Measurements from ENCODE around the gene CP. TPM values are rescaled to one million over a fixed set of nuclear protein-coding genes. Genes with fewer than 3 reads are reported as not detected.

The CP gene
- total RNA-seq, 6 donors from 2014 or later, result 3.9 to 87.3 (median 18.9) TPM

GRCh38 chr3:149174901-149175300 is 46.7 kb downstream of the CP start:
- DNase-seq (no peak), ATAC-seq (ENCODE audit: low FRiP score in 2 of 2) (no peak)
- Histone ChIP-seq H3K4me1 (peaks cover 0 to 7% (median 3%) of the 10 kb centered on the region in 4 donors), H3K4me3 (no peak overlapping the region), H3K27me3 (no peaks in the 10 kb centered on the region), H3K27ac (no peak overlapping the region), H3K36me3 (peaks cover 0 to 53% (median 3%) of the 10 kb centered on the region in 4 donors), H3K9me3 (no peaks in the 10 kb centered on the region)
- TF ChIP-seq POLR2A (IDR thresholded peaks at IDR 0.05), result no peak
- no peak for TF ChIP-seq POLR2AphosphoS5 (IDR thresholded peaks at IDR 0.05)
- TF ChIP-seq EP300 (IDR thresholded peaks at IDR 0.05), result no peak
- TF ChIP-seq CTCF (IDR thresholded peaks at IDR 0.05), result no peak
- WGBS, 2 donors, result 88 to 90% methylated on average over 3 of the region's 3 CpGs

GRCh38 chr3:149170672-149171071 is 51.0 kb downstream of the CP start:
- ATAC-seq (ENCODE audit: low FRiP score in 2 of 2) (no peak), DNase-seq (no peak)
- no peaks in the 10 kb centered on the region for H3K9me3 ChIP-seq
- H3K27ac ChIP-seq, result no peak overlapping the region
- no peak overlapping the region for H3K4me3 ChIP-seq
- H3K36me3 ChIP-seq, result peaks cover 2 to 88% (median 14%) of the 10 kb centered on the region in 4 donors
- H3K27me3 ChIP-seq, result no peaks in the 10 kb centered on the region
- TF ChIP-seq POLR2A (IDR thresholded peaks at IDR 0.05) (no peak), EP300 (IDR thresholded peaks at IDR 0.05) (no peak), POLR2AphosphoS5 (IDR thresholded peaks at IDR 0.05) (no peak), CTCF (IDR thresholded peaks at IDR 0.05) (no peak)
- no peaks in the 10 kb centered on the region for H3K4me1 ChIP-seq
- 97% methylated on average over 7 of the region's 7 CpGs for WGBS, 2 donors

- WGBS, 2 donors, result 94% methylated on average over 2 of the region's 2 CpGs
- no peak overlapping the region for H3K4me3 ChIP-seq
- DNase-seq, result no peak
- peaks cover 2 to 90% (median 22%) of the 10 kb centered on the region in 4 donors for H3K36me3 ChIP-seq
- no peak for ATAC-seq (ENCODE audit: low FRiP score in 2 of 2)
- H3K27me3 ChIP-seq, result no peaks in the 10 kb centered on the region
- no peaks in the 10 kb centered on the region for H3K9me3 ChIP-seq
- no peak overlapping the region for H3K27ac ChIP-seq
- no peaks in the 10 kb centered on the region for H3K4me1 ChIP-seq
- TF ChIP-seq POLR2A (IDR thresholded peaks at IDR 0.05) (no peak), POLR2AphosphoS5 (IDR thresholded peaks at IDR 0.05) (no peak), CTCF (IDR thresholded peaks at IDR 0.05) (no peak), EP300 (IDR thresholded peaks at IDR 0.05) (no peak)
Measured at GRCh38 chr3:149167898-149168297, 53.7 kb downstream of the CP start.

- Histone ChIP-seq H3K4me3 (no peak overlapping the region), H3K27me3 (no peaks in the 10 kb centered on the region), H3K4me1 (no peaks in the 10 kb centered on the region), H3K36me3 (peaks cover 2 to 91% (median 28%) of the 10 kb centered on the region in 4 donors), H3K27ac (no peak overlapping the region), H3K9me3 (no peaks in the 10 kb centered on the region)
- 45 to 50% methylated on average over 1 of the region's 1 CpG for WGBS, 2 donors
- TF ChIP-seq EP300 (IDR thresholded peaks at IDR 0.05) (no peak), POLR2A (IDR thresholded peaks at IDR 0.05) (no peak), CTCF (IDR thresholded peaks at IDR 0.05) (no peak), POLR2AphosphoS5 (IDR thresholded peaks at IDR 0.05) (no peak)
- DNase-seq, result no peak
- no peak for ATAC-seq (ENCODE audit: low FRiP score in 2 of 2)
Measured at GRCh38 chr3:149163066-149163465, 58.6 kb downstream of the CP start.

- Histone ChIP-seq H3K4me3 (no peak overlapping the region), H3K27me3 (no peaks in the 10 kb centered on the region), H3K27ac (no peak overlapping the region), H3K4me1 (no peaks in the 10 kb centered on the region), H3K9me3 (no peaks in the 10 kb centered on the region), H3K36me3 (peaks cover 0 to 91% (median 29%) of the 10 kb centered on the region in 4 donors)
- TF ChIP-seq POLR2A (IDR thresholded peaks at IDR 0.05) (no peak), EP300 (IDR thresholded peaks at IDR 0.05) (no peak), CTCF (IDR thresholded peaks at IDR 0.05) (no peak), POLR2AphosphoS5 (IDR thresholded peaks at IDR 0.05) (no peak)
- WGBS, 2 donors, result 77 to 93% methylated on average over 2 of the region's 2 CpGs
- no peak for ATAC-seq (ENCODE audit: low FRiP score in 2 of 2)
- DNase-seq, result no peak
Measured at GRCh38 chr3:149162007-149162406, 59.6 kb downstream of the CP start.

Measured in upper lobe of left lung (tissue), 6 donors.